NB4 (cell line): ENCODE data around the gene KCNA5.

Source experiments
- DNase-seq: peaks from one replicate; pipeline ENCODE4 v3.0.0; 2010; ENCODE audit warnings: low read depth
- H3K4me3 ChIP-seq: one replicate; pipeline ENCODE4 v1.5.1; 2011; ENCODE audit warnings: mild to moderate bottlenecking, low read depth, low read length, moderate library complexity
- CTCF ChIP-seq: IDR thresholded peaks from one replicate; pipeline ENCODE4 v1.5.1; 2012; ENCODE audit warnings: low read depth, low read length
- MAX ChIP-seq: IDR thresholded peaks from 2 replicates; pipeline ENCODE4 v1.6.1; 2011; ENCODE audit warnings: low read depth, low read length
- MYC ChIP-seq: IDR thresholded peaks from 2 replicates; pipeline ENCODE4 v1.6.1; 2011; ENCODE audit warnings: low read depth, low read length
- POLR2A ChIP-seq: IDR thresholded peaks from 2 replicates; pipeline ENCODE4 v1.6.1; 2011; ENCODE audit warnings: mild to moderate bottlenecking; ENCODE audit not compliant: insufficient read length; ENCODE audit errors: extremely low read depth

The KCNA5 gene

GRCh38 chr12:5059358-5059757, 15.7 kb downstream of the KCNA5 start:
- TF ChIP-seq POLR2A = no peak
- no peak for DNase-seq
- H3K4me3 ChIP-seq = no peak overlapping the region

- no peak for TF ChIP-seq MAX
- no peak for TF ChIP-seq CTCF
- TF ChIP-seq POLR2A = no peak
- no peak for TF ChIP-seq MYC
- H3K4me3 ChIP-seq = no peak overlapping the region
- DNase-seq = no peak
Measured at GRCh38 chr12:5060958-5061357, 17.3 kb downstream of the KCNA5 start.

GRCh38 chr12:5063149-5063548, 19.5 kb downstream of the KCNA5 start:
- DNase-seq = no peak
- no peak overlapping the region for H3K4me3 ChIP-seq
- TF ChIP-seq MYC = no peak
- no peak for TF ChIP-seq POLR2A
- no peak for TF ChIP-seq MAX
- no peak for TF ChIP-seq CTCF

- no peak for DNase-seq
- TF ChIP-seq CTCF (no peak), MYC (no peak), MAX (no peak), POLR2A (no peak)
- H3K4me3 ChIP-seq = no peak overlapping the region
Measured at GRCh38 chr12:5064913-5065490, 21.3 kb downstream of the KCNA5 start.

- H3K4me3 ChIP-seq = no peak overlapping the region
- DNase-seq = no peak
- TF ChIP-seq MYC (no peak), MAX (no peak), POLR2A (no peak), CTCF (no peak)
Measured at GRCh38 chr12:5066251-5066650, 22.6 kb downstream of the KCNA5 start.

- no peak for TF ChIP-seq MYC
- TF ChIP-seq CTCF = no peak
- DNase-seq = no peak
- H3K4me3 ChIP-seq = no peak overlapping the region
Measured at GRCh38 chr12:5068126-5068525, 24.4 kb downstream of the KCNA5 start.
